Measurements from ENCODE around the gene KRTAP9-4.
"Not testable (repeated sequence)": the region's sequence is repeated elsewhere in the genome, so short reads cannot be mapped to it uniquely, and the experiment has no call there.

KRTAP9-4 gene

GRCh38 chr17:41265078-41265477 is 15.6 kb downstream of the KRTAP9-4 start, which contains the start of gene KRTAP9-6:
KRTAP9-6 (plus strand) TSS chr17:41265378; CDS start chr17:41265378, 0 bp downstream.
- DNase-seq, result no peak

- no peak for DNase-seq
These were observed 18.2 kb downstream of the KRTAP9-4 start for GRCh38 chr17:41267711-41268110.

GRCh38 chr17:41271323-41271722 is 21.8 kb downstream of the KRTAP9-4 start:
- DNase-seq, result not testable (repeated sequence)

- DNase-seq, result no peak
These were observed 22.4 kb downstream of the KRTAP9-4 start for GRCh38 chr17:41271858-41272257.

- DNase-seq, result not testable (repeated sequence)
These were observed 26.2 kb downstream of the KRTAP9-4 start, which contains the start of gene KRTAP9-7 for GRCh38 chr17:41275648-41276190. KRTAP9-7 (plus strand) TSS chr17:41275698; CDS start chr17:41275698, 0 bp downstream.

- no peak for DNase-seq
These were observed 28.9 kb downstream of the KRTAP9-4 start for GRCh38 chr17:41278176-41278955.

- no peak for DNase-seq
These were observed 34.6 kb downstream of the KRTAP9-4 start for GRCh38 chr17:41284043-41284442.

GRCh38 chr17:41284546-41284945 is 35.1 kb downstream of the KRTAP9-4 start:
- DNase-seq, result no peak

GRCh38 chr17:41287050-41287449 is 37.6 kb downstream of the KRTAP9-4 start:
- no peak for DNase-seq

- no peak for DNase-seq
These were observed 44.5 kb downstream of the KRTAP9-4 start for GRCh38 chr17:41294016-41294415.

- DNase-seq, result no peak
These were observed 47.4 kb downstream of the KRTAP9-4 start for GRCh38 chr17:41296846-41297245.

GRCh38 chr17:41298458-41299135 is 49.1 kb downstream of the KRTAP9-4 start:
- DNase-seq, result no peak
